HL-60 (cell line): ENCODE results near the gene MLF2.

Source experiments
- DNase-seq, 2 experiments: peaks; one replicate each; pipeline ENCODE4 v3.0.0-alpha.2; 2010 to 2020; ENCODE audit warnings: low read depth in 1 of 2, low spot score in 1 of 2
- H3K27ac ChIP-seq: fragments of 250-450 bp; sonication (Bioruptor Pico); replicated peaks from 2 replicates; pipeline ENCODE4 v1.5.1; 2020; ENCODE audit warnings: mild to moderate bottlenecking, moderate library complexity
- H3K27me3 ChIP-seq: fragments of 250-450 bp; sonication (Bioruptor Pico); 2 replicates; pipeline ENCODE4 v1.5.1; 2021; ENCODE audit warnings: mild to moderate bottlenecking, moderate library complexity; ENCODE audit not compliant: insufficient read depth, poor library complexity, severe bottlenecking
- H3K4me3 ChIP-seq: replicated peaks from 2 replicates; pipeline ENCODE4 v1.5.1; 2011; ENCODE audit warnings: mild to moderate bottlenecking, control low read depth, low read length; ENCODE audit not compliant: insufficient read depth
- GABPA ChIP-seq: IDR thresholded peaks from 2 replicates; pipeline ENCODE4 v1.6.1; 2012; ENCODE audit warnings: low read depth
- POLR2AphosphoS5 ChIP-seq: IDR thresholded peaks from 2 replicates; pipeline ENCODE4 v1.6.1; 2012; ENCODE audit warnings: low read depth
- REST ChIP-seq: IDR thresholded peaks from 2 replicates; pipeline ENCODE4 v1.6.1; 2012; ENCODE audit warnings: low read depth; ENCODE audit not compliant: insufficient replicate concordance
- SPI1 ChIP-seq: IDR thresholded peaks from 2 replicates; pipeline ENCODE4 v1.6.1; 2012; ENCODE audit warnings: low read depth, mild to moderate bottlenecking, borderline replicate concordance
- TF ChIP-seq, protein P1 (sequence below): IDR thresholded peaks from one replicate; pipeline ENCODE4 v1.5.1; 2011; ENCODE audit warnings: low read length, control low read depth, inconsistent platforms; ENCODE audit not compliant: insufficient read depth

Gene MLF2

GRCh38 chr12:6773590-6774351 lies 20.8 kb upstream of the MLF2 start:
- Histone ChIP-seq H3K27me3 (peaks cover 32% of the 10 kb centered on the region), H3K27ac (no peak overlapping the region), H3K4me3 (no peak overlapping the region)
- TF ChIP-seq GABPA (no peak), SPI1 (no peak)
- TF ChIP-seq, protein P1, sequence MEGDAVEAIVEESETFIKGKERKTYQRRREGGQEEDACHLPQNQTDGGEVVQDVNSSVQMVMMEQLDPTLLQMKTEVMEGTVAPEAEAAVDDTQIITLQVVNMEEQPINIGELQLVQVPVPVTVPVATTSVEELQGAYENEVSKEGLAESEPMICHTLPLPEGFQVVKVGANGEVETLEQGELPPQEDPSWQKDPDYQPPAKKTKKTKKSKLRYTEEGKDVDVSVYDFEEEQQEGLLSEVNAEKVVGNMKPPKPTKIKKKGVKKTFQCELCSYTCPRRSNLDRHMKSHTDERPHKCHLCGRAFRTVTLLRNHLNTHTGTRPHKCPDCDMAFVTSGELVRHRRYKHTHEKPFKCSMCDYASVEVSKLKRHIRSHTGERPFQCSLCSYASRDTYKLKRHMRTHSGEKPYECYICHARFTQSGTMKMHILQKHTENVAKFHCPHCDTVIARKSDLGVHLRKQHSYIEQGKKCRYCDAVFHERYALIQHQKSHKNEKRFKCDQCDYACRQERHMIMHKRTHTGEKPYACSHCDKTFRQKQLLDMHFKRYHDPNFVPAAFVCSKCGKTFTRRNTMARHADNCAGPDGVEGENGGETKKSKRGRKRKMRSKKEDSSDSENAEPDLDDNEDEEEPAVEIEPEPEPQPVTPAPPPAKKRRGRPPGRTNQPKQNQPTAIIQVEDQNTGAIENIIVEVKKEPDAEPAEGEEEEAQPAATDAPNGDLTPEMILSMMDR, result no peak
- no peak for DNase-seq

DNA sequence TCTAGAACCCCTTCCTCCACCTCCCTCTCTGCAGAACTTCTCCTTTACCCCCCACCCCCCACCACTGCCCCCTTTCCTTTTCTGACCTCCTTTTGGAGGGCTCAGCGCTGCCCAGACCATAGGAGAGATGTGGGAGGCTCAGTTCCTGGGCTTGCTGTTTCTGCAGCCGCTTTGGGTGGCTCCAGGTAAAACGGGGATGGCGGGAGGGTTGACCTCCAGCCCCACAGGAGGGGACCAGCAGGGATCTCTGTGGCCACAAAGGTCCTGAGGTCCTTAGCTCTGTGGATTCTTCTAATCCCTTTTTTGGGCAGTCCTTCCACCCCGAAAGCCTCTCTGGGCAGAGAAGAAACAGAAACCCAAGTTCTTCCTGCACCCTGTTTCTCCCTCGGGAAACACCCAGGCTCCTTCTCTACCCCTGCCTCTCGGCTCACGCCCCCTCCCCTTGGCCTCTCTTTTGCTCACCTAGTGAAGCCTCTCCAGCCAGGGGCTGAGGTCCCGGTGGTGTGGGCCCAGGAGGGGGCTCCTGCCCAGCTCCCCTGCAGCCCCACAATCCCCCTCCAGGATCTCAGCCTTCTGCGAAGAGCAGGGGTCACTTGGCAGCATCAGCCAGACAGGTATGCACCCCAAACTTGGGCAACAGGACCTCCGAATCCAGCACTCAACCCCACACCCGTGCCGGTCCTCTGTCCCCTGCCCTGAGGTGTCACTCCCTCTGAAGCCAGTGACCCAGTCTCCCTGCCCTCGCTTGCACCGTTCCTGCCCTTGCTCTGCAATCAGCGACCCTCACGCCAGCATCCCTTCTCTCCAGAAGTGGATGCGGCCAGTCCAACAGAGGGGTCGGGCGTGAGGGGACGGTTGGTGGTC lies 20.0 kb upstream of the MLF2 start:
- no peak for DNase-seq
- H3K27ac ChIP-seq, result no peak overlapping the region
- TF ChIP-seq REST (no peak), GABPA (no peak), SPI1 (no peak), POLR2AphosphoS5 (no peak)
- TF ChIP-seq, protein P1, result no peak
- H3K4me3 ChIP-seq, result no peak overlapping the region
- H3K27me3 ChIP-seq, result peaks cover 38% of the 10 kb centered on the region

- H3K4me3 ChIP-seq, result no peak within 1 kb of the TSS
Measured at GRCh38 chr12:6772331-6772695, 19.4 kb upstream of the MLF2 start, which contains the start of gene LAG3. Gene LAG3, plus strand, starts transcription at chr12:6772520. Its CDS starts 333 bp downstream, at chr12:6772853.

More at GRCh38 chr12:6772331-6772695, 19.4 kb upstream of the MLF2 start, which contains the start of gene LAG3:
- no peak within 1 kb of the TSS for H3K27ac ChIP-seq
- no peak for DNase-seq
- no peak for TF ChIP-seq REST
- TF ChIP-seq, protein P1, result no peak
- no peak for TF ChIP-seq SPI1
- no peak for TF ChIP-seq GABPA
- no peak for TF ChIP-seq POLR2AphosphoS5
- peaks cover 36% of the 10 kb centered on the region for H3K27me3 ChIP-seq
